ENCODE data around the gene WDR19.
"Not testable (repeated sequence)": the region's sequence is repeated elsewhere in the genome, so short reads cannot be mapped to it uniquely, and the experiment has no call there.

Gene WDR19

GRCh38 chr4:39233783-39234182 is 51.5 kb downstream of the WDR19 start:
- no peak for DNase-seq

GRCh38 chr4:39235021-39235420 is 52.7 kb downstream of the WDR19 start:
- DNase-seq: no peak

DNA sequence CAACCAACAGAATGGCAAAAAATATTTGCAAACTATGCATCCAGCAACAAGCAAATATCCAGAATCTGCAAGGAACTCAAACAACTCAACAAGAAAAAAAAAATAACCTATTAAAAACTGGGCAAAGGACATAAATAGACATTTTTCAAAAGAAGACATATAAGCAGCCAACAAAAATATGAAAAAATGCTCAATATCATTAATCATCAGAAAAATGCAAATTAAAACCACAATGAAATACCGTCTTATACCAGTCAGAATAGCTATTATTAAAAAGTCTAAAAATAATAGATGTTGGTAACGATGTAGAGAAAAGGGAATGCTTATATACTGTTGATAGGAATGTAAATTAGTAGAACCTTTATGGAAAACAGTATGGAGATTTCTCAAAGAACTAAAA is 53.4 kb downstream of the WDR19 start:
- DNase-seq: no peak

GRCh38 chr4:39237179-39237578 is 54.9 kb downstream of the WDR19 start:
- DNase-seq: no peak

DNA sequence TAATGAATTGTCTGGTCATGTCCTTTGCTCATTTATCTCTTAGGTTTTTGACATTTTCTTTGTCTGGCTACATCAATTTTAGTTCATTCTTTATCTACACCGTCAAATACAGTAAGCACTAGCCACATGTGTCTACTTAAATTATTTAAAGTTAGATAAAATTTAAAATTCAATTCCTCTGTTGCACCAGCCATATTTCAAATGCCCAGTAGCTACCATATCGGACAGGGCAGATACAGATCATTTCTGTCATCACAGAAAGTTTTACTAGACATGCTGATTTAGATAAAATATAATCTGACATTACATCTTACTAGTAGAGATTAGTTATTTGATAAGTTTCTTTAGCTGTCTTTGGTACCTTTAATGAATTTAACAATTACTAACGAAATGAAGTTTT is 61.1 kb downstream of the WDR19 start:
- DNase-seq: no peak

DNA sequence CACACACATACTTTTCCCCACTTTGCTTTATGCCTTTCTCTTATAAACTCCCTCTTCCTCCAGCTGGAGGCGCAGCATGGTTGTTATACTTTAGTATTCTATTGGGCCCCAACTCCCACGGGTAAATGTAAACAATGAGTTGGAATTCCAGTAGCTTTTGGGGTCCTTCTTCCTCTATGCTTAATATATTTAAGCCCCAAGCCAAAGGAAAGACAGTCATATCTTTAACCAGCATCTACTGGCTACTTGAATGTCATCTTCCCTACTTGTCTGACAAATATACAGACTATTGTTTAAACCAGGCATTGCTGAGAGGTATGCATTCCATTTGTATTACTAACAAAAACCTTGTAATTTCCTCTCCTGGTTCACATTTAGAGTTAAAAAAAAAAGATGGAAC is 72.9 kb downstream of the WDR19 start:
- DNase-seq: no peak

DNA sequence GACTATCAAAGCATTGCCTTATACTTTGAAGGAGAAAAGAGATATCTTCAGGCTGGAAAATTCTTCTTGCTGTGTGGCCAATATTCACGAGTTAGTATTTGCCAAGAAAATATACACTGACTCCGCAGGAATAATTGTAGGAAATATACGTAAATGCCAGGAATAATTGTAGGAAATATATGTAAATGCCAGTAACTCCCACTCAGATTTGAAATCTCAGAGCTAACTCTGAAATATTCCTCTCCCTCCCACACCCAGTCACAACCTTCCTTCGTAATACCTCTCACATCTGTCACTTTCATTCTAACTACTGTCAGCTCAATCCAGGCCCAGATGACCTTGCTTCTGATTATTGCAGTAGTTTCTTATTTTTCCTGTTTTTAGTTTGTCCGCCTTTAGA is 73.5 kb downstream of the WDR19 start:
- no peak for DNase-seq

DNA sequence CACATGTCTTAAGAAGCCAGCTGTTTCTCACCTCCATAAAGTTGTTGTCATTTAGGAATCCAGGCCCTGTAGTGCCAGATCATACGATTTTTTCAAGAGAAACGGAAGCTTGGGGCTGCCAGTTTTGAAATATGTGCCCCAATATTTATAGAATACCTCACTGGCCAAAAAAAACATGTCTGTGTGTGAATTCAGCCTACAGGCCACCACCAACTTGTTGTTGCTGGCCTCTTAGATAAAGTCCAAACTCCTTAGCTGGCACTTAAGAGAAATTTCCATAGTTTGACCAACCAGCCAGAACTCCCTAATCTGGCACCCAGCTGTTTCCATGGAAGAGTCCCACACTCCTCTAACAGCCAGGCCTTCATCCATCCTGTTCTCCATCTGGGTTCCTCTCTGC is 74.1 kb downstream of the WDR19 start:
- peak; percentile 10 for DNase-seq

DNA sequence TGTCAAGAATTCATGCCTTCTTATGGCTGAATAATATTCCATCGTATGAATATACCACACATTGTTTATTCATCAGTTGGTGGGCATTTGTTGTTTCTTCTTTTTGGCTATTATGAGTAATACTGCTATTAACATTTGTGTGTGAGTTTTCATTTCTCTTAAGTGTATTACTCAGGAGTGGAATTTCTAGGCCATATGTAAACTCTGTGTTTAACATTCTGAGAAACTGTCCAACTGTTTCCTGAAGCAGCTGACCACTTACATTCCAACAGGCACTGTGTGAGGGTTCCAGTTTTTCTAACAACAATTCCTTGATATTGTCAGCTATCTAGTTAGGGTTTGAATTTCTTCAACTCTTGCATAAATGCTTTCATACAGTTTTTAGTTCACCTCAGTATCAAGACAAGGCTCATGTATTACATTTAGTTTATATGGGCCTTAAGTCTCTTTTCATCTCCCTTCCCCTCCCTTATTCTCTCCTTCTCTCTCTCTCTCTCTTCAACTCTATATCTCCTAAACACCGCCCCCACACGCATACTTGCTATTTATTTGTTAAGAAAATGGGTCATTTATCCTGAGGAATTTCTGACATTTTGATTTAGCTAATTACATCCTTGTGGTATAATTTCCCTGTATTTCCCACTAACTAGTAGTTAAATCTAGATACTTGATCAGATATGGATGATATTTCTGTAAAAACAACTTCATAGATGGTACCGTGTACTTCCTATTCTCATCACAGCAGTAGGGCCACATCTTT is 77.4 kb downstream of the WDR19 start:
- no peak for DNase-seq

- DNase-seq: no peak
Measured at GRCh38 chr4:39263895-39264294, 81.6 kb downstream of the WDR19 start.

- DNase-seq: no peak
Measured at GRCh38 chr4:39274503-39274902, 92.2 kb downstream of the WDR19 start.

GRCh38 chr4:39277661-39278060 is 95.3 kb downstream of the WDR19 start:
- DNase-seq: not testable (repeated sequence)

- DNase-seq: no peak
Measured at GRCh38 chr4:39278476-39278875, 96.1 kb downstream of the WDR19 start.

DNA sequence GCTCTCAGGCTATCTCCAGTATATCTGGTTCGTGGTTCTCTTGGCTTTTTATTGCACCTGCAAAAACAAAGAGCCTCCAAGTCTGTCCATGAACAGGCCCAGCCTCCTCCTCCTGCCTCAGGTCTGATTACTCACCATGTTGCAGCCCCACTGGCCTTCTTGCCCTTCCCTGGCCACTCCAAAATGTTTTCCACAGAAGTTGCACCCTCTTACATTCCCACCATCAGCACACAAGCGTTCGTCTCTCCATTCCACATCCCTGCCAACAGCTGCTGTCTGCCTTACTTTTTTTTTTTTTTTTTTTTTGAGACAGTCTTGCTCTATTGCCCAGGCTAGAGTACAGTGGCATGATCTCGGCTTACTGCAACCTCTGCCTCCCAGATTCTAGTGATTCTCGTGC is 97.1 kb downstream of the WDR19 start:
- DNase-seq: no peak

DNA sequence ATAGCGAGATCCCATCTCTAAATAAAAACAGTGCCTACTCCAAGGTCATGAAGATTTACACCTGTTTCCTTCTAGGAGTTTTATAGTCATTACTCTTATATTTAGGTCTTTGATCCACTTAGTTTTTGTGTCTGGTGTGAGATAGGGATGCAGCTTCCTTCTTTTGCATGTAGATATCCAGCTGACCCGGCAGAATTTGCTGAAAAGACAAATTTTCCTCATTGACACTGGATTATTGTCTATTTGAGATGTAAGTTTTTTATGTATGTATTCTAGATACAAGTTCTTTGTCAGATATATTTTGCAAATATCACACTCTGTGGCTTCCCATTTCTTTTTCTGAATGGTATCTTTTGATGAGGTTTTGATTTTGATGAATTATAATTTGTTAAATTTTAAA is 98.4 kb downstream of the WDR19 start:
- DNase-seq: no peak

DNA sequence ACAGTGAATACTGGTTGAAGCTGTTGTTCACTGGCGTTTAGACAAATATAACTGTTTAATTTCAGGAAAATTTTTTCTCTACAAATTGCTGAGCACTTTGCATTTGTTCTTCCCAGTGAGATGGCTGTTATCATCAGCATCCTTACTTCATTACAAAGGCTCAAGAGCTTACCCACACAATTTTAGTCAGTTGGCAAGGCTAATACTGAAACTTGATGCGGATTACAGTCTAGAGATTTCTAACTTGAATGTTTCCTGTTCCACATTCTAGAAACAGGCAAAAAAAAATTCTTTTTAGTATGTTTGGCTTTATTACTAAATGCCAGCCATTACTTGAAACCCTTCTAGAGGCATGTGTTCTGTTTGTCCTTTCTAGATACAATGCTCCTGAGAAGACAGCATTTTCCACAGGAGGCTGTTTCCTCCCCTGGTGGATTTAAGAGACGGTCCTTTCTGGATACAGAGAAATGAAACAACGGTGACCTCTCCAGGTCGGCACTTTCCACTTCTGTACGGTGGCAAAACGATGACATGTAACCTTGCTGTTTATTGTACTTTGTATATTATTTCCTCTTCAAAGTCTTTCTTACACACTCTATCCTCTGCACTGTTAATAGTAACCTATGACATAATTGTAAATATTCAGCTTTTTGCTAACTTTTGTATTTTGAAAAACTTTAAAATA is 102.9 kb downstream of the WDR19 start:
- no peak for DNase-seq

DNA sequence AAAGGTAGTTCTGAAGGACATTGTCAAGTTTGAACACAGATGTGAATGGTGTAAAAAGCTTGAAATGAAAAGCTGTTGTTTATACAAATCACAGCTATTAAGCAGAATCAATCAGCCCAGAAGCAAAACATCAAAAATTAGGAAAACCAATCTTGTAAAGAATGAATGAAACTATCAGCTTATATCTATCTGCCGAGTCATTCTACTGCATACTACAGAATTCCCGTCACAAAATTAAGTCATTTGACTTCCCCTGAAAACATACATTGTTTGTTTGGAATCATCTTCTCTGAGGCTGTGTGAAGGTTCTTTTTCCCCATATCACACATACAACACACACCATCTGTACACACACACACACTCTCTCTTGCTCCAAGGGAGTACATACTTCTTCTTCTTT is 103.5 kb downstream of the WDR19 start:
- DNase-seq: no peak

GRCh38 chr4:39286263-39286662 is 103.9 kb downstream of the WDR19 start:
- DNase-seq: no peak

- no peak for DNase-seq
Measured at GRCh38 chr4:39287223-39287622, 104.9 kb downstream of the WDR19 start.

DNA sequence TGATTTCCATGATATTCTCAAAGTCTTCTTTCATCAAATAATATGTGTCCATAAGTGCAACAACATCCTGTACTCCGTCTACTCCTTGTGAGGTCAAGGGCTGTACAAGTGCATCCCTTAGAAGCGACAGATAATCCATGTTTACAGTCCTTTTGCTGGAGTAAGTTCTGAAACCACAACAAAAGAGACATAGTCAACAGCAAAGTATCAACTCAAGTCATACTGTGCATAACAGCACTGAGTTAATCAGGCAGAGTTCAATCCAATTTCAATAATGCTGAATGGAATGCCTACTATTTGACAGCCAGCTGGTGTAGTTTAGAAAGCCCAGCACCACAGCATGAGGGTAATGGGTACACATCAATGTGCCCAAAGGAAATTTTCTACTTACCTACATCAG is 109.4 kb downstream of the WDR19 start:
- DNase-seq: no peak

- not testable (repeated sequence) for DNase-seq
Measured at GRCh38 chr4:39292433-39292832, 110.1 kb downstream of the WDR19 start.

DNA sequence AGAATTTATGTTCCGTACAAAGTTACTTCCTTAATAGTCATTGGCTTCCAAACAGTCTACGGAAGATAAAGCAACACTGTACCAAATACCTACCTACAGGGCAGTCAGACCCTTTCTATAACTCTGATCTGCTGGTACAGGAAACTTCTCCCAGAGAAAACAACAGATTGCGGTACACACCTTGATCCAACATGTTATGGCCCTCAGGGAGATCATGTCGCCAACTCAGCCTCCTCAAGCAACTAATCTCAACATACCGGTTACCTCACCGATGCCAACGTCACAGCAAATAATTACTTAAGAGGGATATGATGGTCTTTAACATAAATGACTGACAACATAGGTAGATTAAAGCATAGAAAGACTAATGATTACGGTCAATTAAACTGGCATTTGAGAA is 113.5 kb downstream of the WDR19 start:
- no peak for DNase-seq

DNA sequence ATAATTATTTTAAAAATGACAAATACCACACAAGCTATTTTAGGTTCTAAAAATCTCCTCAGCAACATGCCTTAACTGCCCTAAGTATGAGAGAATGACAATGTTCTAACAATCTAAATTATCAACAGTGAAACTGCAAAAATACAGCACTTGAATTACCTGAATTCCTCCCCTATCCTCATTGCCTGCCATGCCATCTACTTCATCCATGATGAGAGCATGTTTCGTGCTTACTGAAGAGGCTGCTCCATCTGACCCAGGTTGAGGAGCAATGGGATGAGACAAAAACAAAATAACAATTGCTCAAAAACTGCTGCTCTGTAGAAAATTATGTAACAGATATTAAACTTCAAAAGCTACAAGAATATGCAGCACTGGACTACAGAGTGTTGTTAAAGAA is 120.6 kb downstream of the WDR19 start:
- no peak for DNase-seq

- DNase-seq: no peak
Measured at GRCh38 chr4:39303871-39304270, 121.5 kb downstream of the WDR19 start.

GRCh38 chr4:39304651-39305050 is 122.3 kb downstream of the WDR19 start:
- no peak for DNase-seq
